B cell (primary cell): ENCODE measurements around the gene PRDM5.

Experiments used
- CTCF ChIP-seq: fragments of 200-600 bp; IDR thresholded peaks from one replicate; pipeline ENCODE4 v1.8.0; 2022; ENCODE audit warnings: antibody characterized with exemption, mild to moderate bottlenecking
- EZH2 ChIP-seq: IDR thresholded peaks from 2 replicates; pipeline ENCODE4 v1.6.1; 2012; ENCODE audit warnings: borderline replicate concordance, low read depth, mild to moderate bottlenecking, moderate library complexity, low read length; ENCODE audit not compliant: insufficient read depth, poor library complexity, severe bottlenecking

GRCh38 chr4:120667102-120667501, 255.4 kb downstream of the PRDM5 start:
- no peak for TF ChIP-seq CTCF
- no peak for TF ChIP-seq EZH2
